Calu3 (cell line): ENCODE measurements around the gene ABCF2. TPM values are rescaled to one million over a fixed set of nuclear protein-coding genes. Genes with fewer than 3 reads are reported as not detected.

Experiments
- BruUV-seq: library from RNA; stranded (reverse); fragments of 400-500 nt; replicated peaks from 2 replicates; lab custom pipeline; 2021; lab: Mats Ljungman, UMichigan
- CTCF ChIA-PET: fragments of 300-600 bp; sonication (Branson Sonifier 250); formaldehyde crosslinking; loops from one replicate; lab custom pipeline; 2022; ENCODE audit warnings: antibody characterized with exemption; lab: Charles Lee
- DNase-seq: peaks from one replicate; pipeline ENCODE4 v3.0.0; 2022
- H3K27ac Mint-ChIP-seq: one replicate; pipeline ENCODE4 v1.8.0; 2022; ENCODE audit warnings: mixed read lengths; ENCODE audit not compliant: unreplicated experiment
- H3K27me3 Mint-ChIP-seq: one replicate; pipeline ENCODE4 v1.8.0; 2022; ENCODE audit warnings: mixed read lengths; ENCODE audit not compliant: unreplicated experiment
- H3K36me3 Mint-ChIP-seq: one replicate; pipeline ENCODE4 v1.8.0; 2022; ENCODE audit warnings: mild to moderate bottlenecking, moderate library complexity, mixed read lengths; ENCODE audit not compliant: insufficient read depth, unreplicated experiment
- H3K4me1 Mint-ChIP-seq: one replicate; pipeline ENCODE4 v1.8.0; 2022; ENCODE audit warnings: mild to moderate bottlenecking, low read depth, mixed read lengths; ENCODE audit not compliant: unreplicated experiment
- H3K4me3 Mint-ChIP-seq: one replicate; pipeline ENCODE4 v1.8.0; 2022; ENCODE audit warnings: mild to moderate bottlenecking, low read depth, moderate library complexity, mixed read lengths; ENCODE audit not compliant: unreplicated experiment
- H3K9me3 Mint-ChIP-seq: one replicate; pipeline ENCODE4 v1.8.0; 2022; ENCODE audit warnings: low read depth, mixed read lengths; ENCODE audit not compliant: unreplicated experiment
- CTCF ChIP-seq: fragments of 200-600 bp; IDR thresholded peaks from one replicate; pipeline ENCODE4 v1.8.0; 2022; ENCODE audit warnings: antibody characterized with exemption; ENCODE audit not compliant: unreplicated experiment
- intact Hi-C: fragments of 100-400 bp; cut with micrococcal nuclease; formaldehyde crosslinking; loops from one replicate; pipeline ENCODE4 v1.10.0; 2022; ENCODE audit not compliant: unreplicated experiment
- total RNA-seq: library from RNA; stranded (reverse); gene quantifications from 2 replicates; pipeline ENCODE4 v1.2.3, GENCODE V29; 2022

Gene ABCF2
- total RNA-seq, 1 experiment from 2014 or later = 49.7 TPM

DNA sequence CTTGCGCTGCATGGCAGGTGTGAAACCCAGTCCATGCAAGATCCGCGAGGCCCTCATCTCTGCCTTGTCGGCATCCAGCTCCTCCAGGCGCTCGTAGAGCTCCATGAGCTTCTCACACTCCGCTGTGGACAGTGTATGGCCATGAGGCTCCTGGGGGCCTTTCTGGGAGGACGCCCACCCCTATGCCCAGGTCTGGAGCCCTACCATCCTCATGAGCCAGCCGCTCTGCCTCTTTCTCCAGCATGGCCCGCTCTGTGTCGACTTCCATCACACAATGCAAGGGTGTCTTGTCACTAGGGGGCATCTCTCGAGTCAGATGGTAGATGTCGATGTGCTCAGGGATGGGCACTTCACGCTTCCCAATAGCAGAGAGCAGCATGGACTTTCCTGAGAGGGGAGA is 3.3 kb downstream of the ABCF2 start:
- no peak overlapping the region for H3K27ac Mint-ChIP-seq
- no peaks in the 10 kb centered on the region for H3K9me3 Mint-ChIP-seq
- peaks cover 12% of the 10 kb centered on the region for H3K4me1 Mint-ChIP-seq
- no peak for TF ChIP-seq CTCF
- CTCF ChIA-PET = interaction anchor here (0.6 kb wide), 1 partner anchor 91 kb away, joined by 3 read pairs; no protein-coding TSS in a partner anchor
- intact Hi-C loops = no loop called here
- DNase-seq = no peak
- H3K4me3 Mint-ChIP-seq = no peak overlapping the region
- peaks cover 69% of the 10 kb centered on the region for H3K36me3 Mint-ChIP-seq
- H3K27me3 Mint-ChIP-seq = no peaks in the 10 kb centered on the region
- BruUV-seq = no TSS peak

DNA sequence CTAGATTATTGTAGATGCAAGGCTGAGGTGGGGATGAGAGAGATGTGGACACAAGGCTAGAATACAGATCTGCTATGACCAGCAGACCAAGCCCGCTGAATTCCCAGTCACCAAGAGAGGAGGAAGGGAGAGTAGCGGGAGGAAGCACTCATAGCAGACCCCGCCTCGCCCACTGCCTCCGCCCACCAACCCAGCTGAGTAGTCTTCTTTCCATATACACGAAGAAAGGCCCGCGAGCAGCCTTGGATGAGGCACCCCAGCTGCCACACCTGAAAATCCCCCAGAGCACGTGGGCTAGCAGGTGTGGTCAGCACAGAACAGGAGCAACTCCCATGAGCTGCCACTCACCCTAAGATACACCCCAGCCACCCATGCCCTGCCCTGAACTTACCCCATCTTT is 8.8 kb downstream of the ABCF2 start:
- CTCF ChIA-PET = no interaction called here
- Mint-ChIP-seq H3K4me1 (no peaks in the 10 kb centered on the region), H3K36me3 (peaks cover 55% of the 10 kb centered on the region), H3K27me3 (no peaks in the 10 kb centered on the region), H3K27ac (no peak overlapping the region), H3K4me3 (no peak overlapping the region), H3K9me3 (no peaks in the 10 kb centered on the region)
- DNase-seq = no peak
- intact Hi-C loops = no loop called here
- TF ChIP-seq CTCF = no peak
- BruUV-seq = no TSS peak

- H3K9me3 Mint-ChIP-seq = no peaks in the 10 kb centered on the region
- peaks cover 37% of the 10 kb centered on the region for H3K36me3 Mint-ChIP-seq
- no TSS peak for BruUV-seq
- H3K27ac Mint-ChIP-seq = no peak overlapping the region
- H3K4me1 Mint-ChIP-seq = no peaks in the 10 kb centered on the region
- no peak overlapping the region for H3K4me3 Mint-ChIP-seq
- no peaks in the 10 kb centered on the region for H3K27me3 Mint-ChIP-seq
- CTCF ChIA-PET = interaction anchor here (0.6 kb wide), 1 partner anchor 142 kb away, joined by 3 read pairs; no protein-coding TSS in a partner anchor
- intact Hi-C loops = no loop called here
- no peak for DNase-seq
- no peak for TF ChIP-seq CTCF
These were observed 11.6 kb downstream of the ABCF2 start for GRCh38 chr7:151215396-151215795.

DNA sequence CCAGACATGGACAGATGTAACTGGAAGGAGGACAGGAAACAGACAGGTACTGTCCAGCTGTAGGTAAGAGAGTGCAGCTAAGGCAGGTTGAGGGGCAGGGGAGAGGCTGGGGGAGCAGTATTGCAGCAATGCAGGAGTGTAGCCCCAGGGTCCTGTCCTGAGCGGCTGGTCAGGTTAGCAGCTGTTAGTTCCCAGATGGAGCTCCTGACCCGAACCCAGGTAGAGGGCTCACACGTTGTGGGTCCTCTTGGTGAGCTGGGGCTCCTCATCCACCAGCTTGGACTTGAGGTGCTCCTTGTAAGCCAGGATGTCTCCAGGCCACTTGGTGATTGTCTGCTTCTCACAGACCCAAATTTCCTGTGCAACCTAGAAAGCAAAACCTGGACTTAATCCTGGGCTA is 13.2 kb downstream of the ABCF2 start:
- Mint-ChIP-seq H3K4me3 (no peak overlapping the region), H3K9me3 (no peaks in the 10 kb centered on the region), H3K27ac (no peak overlapping the region), H3K36me3 (peaks cover 25% of the 10 kb centered on the region), H3K4me1 (no peaks in the 10 kb centered on the region), H3K27me3 (no peaks in the 10 kb centered on the region)
- TF ChIP-seq CTCF = no peak
- CTCF ChIA-PET = no interaction called here
- no peak for DNase-seq
- intact Hi-C loops = no loop called here
- BruUV-seq = no TSS peak
